Measurements from ENCODE around the gene ZNF627.
A peak's percentile ranks its signal among the peaks of the same experiment; 100 is the strongest.
"Not testable (repeated sequence)": the region's sequence is repeated elsewhere in the genome, so short reads cannot be mapped to it uniquely, and the experiment has no call there.

The ZNF627 gene

GRCh38 chr19:11597202-11598102, at the start of gene ZNF627:
ZNF627 (plus strand) TSS chr19:11597483; CDS start chr19:11597628, 145 bp downstream.
- DNase-seq = peak; percentile 99

GRCh38 chr19:11547929-11548700, 49.2 kb upstream of the ZNF627 start:
- DNase-seq = no peak

DNA sequence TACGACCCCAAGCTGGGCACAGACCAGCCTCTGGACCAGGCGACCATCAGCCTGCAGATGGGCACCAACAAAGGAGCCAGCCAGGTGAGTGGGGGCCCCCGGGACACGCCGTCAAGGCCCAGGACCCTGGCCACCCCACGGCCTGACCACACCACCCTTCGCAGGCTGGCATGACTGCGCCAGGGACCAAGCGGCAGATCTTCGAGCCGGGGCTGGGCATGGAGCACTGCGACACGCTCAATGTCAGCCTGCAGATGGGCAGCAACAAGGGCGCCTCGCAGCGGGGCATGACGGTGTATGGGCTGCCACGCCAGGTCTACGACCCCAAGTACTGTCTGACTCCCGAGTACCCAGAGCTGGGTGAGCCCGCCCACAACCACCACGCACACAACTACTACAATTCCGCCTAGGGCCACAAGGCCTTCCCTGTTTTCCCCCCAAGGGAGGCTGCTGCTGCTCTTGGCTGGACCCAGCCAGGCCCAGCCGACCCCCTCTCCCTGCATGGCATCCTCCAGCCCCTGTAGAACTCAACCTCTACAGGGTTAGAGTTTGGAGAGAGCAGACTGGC, 47.8 kb upstream of the ZNF627 start:
- no peak for DNase-seq

DNA sequence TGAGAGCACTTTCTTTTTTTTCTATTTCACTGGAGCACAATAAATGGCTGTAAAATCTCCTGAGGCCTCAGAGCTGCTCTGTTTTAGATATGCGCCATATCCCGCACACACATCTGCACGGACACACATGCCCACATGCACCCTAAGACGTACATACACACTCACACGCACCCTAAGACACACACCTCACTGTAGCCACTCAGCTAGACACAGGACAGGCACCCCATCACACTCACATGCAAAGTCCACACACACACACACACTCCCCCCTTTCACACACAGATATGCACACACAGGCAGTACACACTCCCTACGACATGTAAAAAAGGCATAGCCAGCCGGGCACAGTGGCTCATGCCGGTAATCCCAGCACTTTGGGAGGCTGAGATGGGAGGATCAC, 47.0 kb upstream of the ZNF627 start:
- no peak for DNase-seq

DNA sequence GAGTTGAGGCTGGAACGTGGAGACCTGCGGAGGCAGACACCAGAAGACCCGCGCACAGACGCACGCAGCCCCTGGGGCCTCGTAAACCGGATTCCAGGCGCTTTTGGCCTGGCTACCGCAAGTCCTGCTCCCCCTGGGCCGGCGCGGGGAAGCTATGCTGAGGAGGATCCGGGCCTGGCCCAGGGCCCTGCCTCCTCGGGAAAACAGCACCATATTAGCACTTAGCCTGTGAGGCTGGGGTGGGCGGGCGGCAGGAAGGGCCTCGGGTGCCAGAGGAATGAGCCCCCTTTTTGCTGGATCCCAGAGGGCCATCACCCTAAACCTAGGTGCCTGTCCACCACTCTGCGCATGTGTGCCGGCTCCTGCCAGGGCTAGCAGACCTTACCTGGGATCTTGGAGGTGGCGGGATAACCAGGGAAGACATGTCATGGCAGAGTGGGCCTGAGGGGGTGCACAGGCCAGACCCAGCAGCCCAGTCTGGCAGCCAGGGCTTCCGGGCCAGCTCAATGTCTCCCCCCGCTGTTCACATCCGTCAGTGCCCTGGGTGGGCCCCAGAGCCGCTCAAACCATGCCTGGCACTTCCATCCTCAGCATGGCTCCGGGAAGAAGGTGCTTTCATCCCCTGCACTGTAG, 45.6 kb upstream of the ZNF627 start:
- no peak for DNase-seq

DNA sequence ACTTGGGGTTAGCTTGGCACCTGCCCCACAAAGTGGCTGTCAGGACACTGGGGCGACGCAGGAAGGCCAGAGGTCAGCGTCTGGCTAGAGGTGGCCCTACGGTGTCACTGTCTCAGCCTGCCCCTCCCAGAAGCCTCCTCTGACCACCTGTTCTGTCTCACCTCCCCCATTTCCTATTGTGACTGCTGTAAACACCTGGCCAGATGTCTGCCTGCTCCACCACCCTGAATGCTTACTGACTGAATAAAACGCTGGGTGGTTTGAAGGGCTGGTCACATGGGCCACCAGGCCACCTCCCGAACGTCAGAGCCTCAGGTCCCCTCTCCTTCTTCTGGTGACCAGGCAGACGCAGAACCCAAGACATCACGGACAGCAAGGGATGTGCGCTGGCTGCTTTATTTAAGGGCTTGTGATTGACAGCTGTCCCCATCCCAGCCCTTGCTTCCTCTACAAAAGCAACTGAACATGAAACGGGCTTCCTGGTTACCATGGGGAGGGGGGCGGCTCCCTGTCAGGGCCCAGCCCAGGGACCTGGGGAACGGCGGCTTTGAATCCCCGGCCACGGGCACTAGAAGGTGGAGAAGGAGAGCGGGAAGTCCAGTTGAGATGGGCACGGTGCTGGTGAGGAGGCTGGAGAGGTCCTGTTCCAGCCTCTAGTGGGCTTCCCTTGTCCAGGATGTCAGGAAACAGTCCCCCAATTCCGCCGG, 44.5 kb upstream of the ZNF627 start:
- DNase-seq = no peak

- DNase-seq = no peak
Observed at GRCh38 chr19:11554160-11554559, 43.1 kb upstream of the ZNF627 start.

DNA sequence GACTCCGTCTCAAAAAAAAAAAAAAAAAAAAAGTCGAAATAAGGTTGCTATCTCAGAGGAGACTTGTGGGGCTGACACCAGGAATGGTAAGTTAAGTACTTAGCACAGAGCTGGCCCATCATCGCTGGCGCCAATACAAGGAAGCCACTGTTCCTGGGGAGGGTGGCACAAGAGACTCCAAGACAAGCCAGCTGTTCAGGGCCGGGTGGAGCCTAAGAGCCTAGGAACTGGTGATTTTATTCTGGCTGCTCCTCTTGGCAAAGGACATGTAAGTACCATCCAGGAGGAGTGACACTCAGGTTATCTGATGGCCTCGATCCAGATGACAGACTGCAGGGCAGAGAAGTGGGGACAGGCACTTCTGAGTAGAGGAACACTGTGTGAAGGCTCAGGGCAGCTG, 42.0 kb upstream of the ZNF627 start:
- no peak for DNase-seq

- no peak for DNase-seq
Observed at GRCh38 chr19:11556634-11557420, 40.5 kb upstream of the ZNF627 start.

DNA sequence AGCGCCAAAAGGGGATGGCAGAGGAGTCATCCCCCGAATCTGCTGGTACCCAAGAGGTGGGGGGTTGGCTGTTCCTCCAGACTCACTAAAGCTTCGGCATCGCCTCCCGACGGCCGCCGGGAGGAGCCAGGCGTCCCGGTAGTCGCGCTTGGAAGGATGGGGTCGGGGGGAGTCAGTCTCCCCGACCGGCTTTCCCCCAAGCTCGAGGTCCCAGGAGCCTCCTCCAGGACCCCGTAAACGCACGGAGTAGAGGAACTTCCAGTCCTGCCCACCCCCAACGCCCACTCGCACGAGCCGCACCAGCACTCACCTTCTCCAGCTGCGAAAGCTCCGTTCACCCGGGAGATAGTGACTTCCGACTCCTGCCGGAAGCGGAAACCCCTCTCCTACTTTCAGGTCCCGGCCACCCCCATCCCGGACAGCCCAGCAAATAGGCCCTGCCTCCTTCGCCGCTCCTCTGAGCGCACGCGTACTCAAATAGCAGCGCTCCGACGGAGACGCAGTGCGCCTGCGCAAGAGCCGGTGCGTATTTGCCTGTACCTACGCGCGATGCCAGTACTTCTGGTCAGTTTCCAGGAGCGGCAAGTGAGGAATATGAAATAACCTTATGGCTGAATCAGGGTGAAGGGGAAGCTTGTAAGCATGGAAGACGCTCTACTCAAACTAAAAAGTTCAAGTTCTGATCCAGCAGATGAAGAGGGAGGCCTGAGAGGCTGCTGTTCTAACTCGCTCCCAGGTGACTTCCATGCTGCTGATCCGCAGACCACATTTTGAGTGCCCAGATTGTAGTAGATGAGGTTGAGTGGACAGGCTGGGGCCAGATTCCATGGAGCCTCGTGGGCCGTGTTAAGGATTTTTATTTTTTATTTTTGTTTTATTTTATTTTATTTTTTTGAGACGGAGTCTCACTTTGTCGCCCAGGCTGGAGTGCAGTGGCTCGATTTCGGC, 38.1 kb upstream of the ZNF627 start, which contains the start of gene ELOF1:
TSS of gene ELOF1 (minus strand) at position 350 of the 948 bp plus-strand sequence. CDS start 4,883 bp downstream, outside the sequence.
- DNase-seq = peak; percentile 98

- DNase-seq = peak; percentile 83
Observed at GRCh38 chr19:11560404-11561051, 36.8 kb upstream of the ZNF627 start.

GRCh38 chr19:11563532-11563931, 33.8 kb upstream of the ZNF627 start:
- no peak for DNase-seq

- not testable (repeated sequence) for DNase-seq
Observed at GRCh38 chr19:11564082-11564807, 33.0 kb upstream of the ZNF627 start.

DNA sequence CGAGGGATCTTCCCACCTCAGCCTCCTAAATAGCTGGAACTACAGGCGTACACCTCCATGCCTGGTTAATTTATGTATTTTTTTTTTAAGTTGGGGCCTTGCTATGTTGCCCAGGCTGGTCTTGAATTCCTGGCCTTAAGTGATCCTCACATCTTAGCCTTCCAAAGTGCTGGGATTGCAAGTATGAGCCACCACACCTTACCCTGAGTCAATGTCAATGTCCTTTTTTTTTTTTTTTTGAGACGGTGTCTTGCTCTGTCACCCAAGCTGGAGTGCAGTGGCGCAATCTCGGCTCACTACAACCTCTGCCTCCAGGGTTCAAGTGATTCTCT, 31.7 kb upstream of the ZNF627 start:
- DNase-seq = not testable (repeated sequence)

DNA sequence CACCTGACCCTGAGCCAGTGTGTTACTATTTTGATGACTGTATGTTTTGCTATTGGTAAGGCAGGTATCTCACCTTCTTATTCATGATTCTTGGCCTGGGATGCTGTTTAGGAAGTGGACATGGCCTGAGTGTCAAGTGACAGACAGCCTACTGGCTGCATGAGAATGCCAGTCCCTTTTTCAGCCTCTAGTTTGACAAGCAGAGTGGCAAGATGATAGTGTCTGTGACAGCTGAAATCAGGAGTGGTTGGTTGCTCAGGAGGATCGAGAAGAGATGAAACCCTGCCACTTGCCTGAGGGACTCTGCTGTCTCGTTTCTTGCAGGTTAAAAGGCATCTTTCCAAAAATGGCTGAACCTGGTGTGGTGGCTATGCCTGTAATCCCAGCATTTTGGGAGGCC, 31.1 kb upstream of the ZNF627 start:
- no peak for DNase-seq

DNA sequence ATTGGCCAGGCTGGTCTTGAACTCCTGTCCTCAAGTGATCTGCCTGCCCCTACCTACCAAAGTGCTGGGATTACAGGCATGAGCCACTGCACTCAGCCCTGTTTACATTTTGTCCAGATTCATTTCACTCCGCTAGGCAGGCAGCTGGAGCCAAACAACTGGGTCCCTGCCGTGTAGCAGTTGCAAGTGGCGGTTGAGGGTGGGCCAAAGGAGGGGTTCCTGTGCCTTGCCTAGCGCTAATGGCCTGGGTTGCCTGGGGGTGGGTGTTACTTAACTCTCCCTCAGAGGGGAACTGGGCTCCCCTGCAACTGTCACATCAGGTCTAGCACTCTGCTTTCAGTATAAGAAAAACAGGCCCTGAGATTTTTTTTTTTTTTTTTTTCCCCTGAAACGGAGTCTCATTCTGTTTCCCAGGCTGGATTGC, 27.2 kb upstream of the ZNF627 start:
- no peak for DNase-seq

GRCh38 chr19:11573354-11573753, 23.9 kb upstream of the ZNF627 start:
- DNase-seq = not testable (repeated sequence)

DNA sequence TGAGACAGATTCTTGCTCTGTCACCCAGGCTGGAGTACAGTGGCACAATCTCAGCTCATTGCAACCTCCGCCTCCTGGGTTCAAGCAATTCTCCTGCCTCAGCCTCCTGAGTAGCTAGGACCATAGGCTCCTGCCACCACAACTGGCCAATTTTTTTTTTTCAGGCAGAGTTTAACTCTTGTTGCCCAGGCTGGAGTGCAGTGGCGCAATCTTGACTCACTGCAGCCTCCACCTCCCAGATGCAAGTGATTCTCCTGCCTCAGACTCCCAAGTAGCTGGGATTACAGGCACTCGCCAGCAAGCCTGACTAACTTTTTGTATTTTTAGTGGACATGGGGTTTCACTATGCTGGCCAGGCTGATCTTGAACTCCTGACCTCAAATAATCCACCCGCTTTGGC, 23.5 kb upstream of the ZNF627 start:
- DNase-seq = not testable (repeated sequence)

DNA sequence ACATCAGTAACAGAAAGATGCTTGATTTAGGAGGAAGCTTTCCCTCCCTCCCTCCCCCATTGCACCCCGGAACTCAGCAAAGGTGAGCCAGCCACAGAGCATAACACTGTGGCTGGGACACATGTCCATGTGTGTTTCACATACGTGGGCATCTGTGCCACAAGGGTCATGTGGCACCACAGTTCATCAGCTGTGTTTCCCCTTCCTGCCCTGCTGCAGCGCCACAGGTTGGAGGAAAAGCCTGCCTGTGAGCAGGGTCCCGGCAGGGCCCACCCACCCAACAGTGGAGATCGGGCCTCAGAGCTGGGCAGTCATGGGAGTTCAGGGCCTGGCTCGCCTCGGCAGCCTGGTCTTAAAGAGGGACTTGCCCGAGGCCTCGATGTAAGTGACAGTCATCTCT, 22.6 kb upstream of the ZNF627 start:
- DNase-seq = no peak
